ENCODE data around the gene CLTA.

- TF ChIP-seq CTCF (IDR thresholded peaks at IDR 0.05) (no peak), POLR2A (IDR thresholded peaks at IDR 0.05) (no peak)
These were observed 31.7 kb downstream of the CLTA start for GRCh38 chr9:36222449-36222848.

Data from heart left ventricle (tissue), 13 donors.